Mucosa of stomach (tissue), 1 donor: ENCODE results near the gene REEP3.

Source experiments
- H3K27me3 ChIP-seq: one replicate; pipeline ENCODE4 v1.7.0; 2013; ENCODE audit warnings: mild to moderate bottlenecking, low read length; ENCODE audit not compliant: control insufficient read depth, insufficient read depth
- H3K36me3 ChIP-seq: one replicate; pipeline ENCODE4 v1.7.0; 2013; ENCODE audit warnings: low read length; ENCODE audit not compliant: control insufficient read depth, insufficient read depth
- H3K4me1 ChIP-seq: one replicate; pipeline ENCODE4 v1.7.0; 2013; ENCODE audit warnings: mild to moderate bottlenecking, low read length; ENCODE audit not compliant: control insufficient read depth, insufficient read depth
- H3K4me3 ChIP-seq: one replicate; pipeline ENCODE4 v1.7.0; 2013; ENCODE audit warnings: low read length
- H3K9ac ChIP-seq: one replicate; pipeline ENCODE4 v1.7.0; 2013; ENCODE audit warnings: mild to moderate bottlenecking, low read length, moderate library complexity
- H3K9me3 ChIP-seq: one replicate; pipeline ENCODE4 v1.7.0; 2013; ENCODE audit warnings: mild to moderate bottlenecking, low read length, moderate library complexity; ENCODE audit not compliant: control insufficient read depth
- donor health status: Pancreatic carcinoma.

The REEP3 gene

GRCh38 chr10:63600540-63600939 is 79.3 kb downstream of the REEP3 start:
- H3K4me1 ChIP-seq = no peaks in the 10 kb centered on the region
- no peak overlapping the region for H3K9ac ChIP-seq
- no peaks in the 10 kb centered on the region for H3K27me3 ChIP-seq
- no peaks in the 10 kb centered on the region for H3K36me3 ChIP-seq
- no peak overlapping the region for H3K4me3 ChIP-seq
- no peaks in the 10 kb centered on the region for H3K9me3 ChIP-seq

GRCh38 chr10:63603709-63604445 is 82.7 kb downstream of the REEP3 start:
- H3K27me3 ChIP-seq = no peaks in the 10 kb centered on the region
- H3K36me3 ChIP-seq = no peaks in the 10 kb centered on the region
- H3K4me3 ChIP-seq = no peak overlapping the region
- no peak overlapping the region for H3K9ac ChIP-seq
- H3K4me1 ChIP-seq = no peaks in the 10 kb centered on the region
- no peaks in the 10 kb centered on the region for H3K9me3 ChIP-seq

DNA sequence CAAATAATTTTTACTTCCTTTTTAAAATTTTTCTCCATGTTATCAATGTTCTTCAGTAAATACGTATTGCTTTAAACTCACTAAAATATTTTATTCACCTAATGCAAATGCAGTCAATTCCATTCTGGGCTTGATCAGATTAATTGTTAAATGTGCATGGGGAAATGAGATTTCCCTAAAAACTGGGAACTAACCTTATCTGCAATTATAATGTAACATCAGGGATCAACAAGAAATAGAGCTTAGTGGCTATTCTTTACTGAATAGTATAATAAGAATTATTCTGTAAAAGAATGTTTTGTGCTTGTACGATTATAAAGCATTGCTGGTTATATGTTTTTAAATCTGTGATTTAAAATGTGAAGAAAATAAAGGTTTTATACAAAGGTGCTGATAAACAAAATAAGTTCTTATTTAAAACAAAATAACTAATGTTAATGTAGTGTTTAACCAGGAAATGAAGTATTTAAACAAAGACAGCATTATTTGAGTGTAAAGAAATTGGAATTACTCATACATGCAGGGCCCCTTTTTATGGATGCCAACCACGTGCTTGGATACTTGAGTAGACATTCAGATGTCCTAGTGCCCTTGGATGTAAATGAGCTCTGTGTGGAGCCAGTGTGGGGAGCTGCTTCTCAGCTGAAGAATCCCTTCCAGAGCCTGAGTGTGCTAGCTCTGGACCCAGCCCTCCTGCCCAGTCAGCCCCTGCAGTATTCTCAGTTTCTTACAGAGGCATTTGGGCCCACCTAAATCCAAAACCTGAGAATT is 84.2 kb downstream of the REEP3 start:
- Histone ChIP-seq H3K9ac (no peak overlapping the region), H3K36me3 (no peaks in the 10 kb centered on the region), H3K9me3 (no peaks in the 10 kb centered on the region), H3K4me3 (no peak overlapping the region), H3K4me1 (no peaks in the 10 kb centered on the region), H3K27me3 (no peaks in the 10 kb centered on the region)

- no peak overlapping the region for H3K4me3 ChIP-seq
- H3K4me1 ChIP-seq = no peaks in the 10 kb centered on the region
- no peaks in the 10 kb centered on the region for H3K9me3 ChIP-seq
- H3K27me3 ChIP-seq = no peaks in the 10 kb centered on the region
- no peaks in the 10 kb centered on the region for H3K36me3 ChIP-seq
- H3K9ac ChIP-seq = no peak overlapping the region
Observed at GRCh38 chr10:63608511-63608910, 87.3 kb downstream of the REEP3 start.

GRCh38 chr10:63611078-63611477 is 89.9 kb downstream of the REEP3 start:
- H3K27me3 ChIP-seq = no peaks in the 10 kb centered on the region
- no peaks in the 10 kb centered on the region for H3K4me1 ChIP-seq
- no peaks in the 10 kb centered on the region for H3K36me3 ChIP-seq
- H3K4me3 ChIP-seq = no peak overlapping the region
- H3K9me3 ChIP-seq = no peaks in the 10 kb centered on the region
- H3K9ac ChIP-seq = no peak overlapping the region

- no peak overlapping the region for H3K9ac ChIP-seq
- H3K4me3 ChIP-seq = no peak overlapping the region
- H3K36me3 ChIP-seq = no peaks in the 10 kb centered on the region
- no peaks in the 10 kb centered on the region for H3K4me1 ChIP-seq
- no peaks in the 10 kb centered on the region for H3K27me3 ChIP-seq
- H3K9me3 ChIP-seq = no peaks in the 10 kb centered on the region
Observed at GRCh38 chr10:63614371-63614891, 93.2 kb downstream of the REEP3 start.

DNA sequence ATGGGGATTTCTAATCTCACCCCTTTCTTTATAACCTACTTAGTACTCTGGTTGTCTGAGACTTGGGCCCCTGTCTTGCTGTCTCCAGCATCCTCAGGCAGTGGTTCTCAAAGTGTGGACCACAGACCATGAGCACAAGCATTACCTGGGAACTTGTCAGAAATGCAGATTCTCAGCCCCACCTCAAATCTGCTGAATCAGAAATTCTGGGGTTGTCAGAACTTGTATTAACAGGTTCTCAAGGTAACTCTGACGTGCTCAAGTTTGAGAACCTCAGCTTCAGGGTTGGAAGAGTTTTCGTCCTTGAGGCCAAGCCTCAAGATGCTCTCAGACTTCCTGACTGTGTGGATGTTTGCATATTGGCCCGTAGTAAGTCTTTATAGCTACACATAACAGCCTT is 97.4 kb downstream of the REEP3 start:
- no peaks in the 10 kb centered on the region for H3K27me3 ChIP-seq
- no peaks in the 10 kb centered on the region for H3K36me3 ChIP-seq
- no peak overlapping the region for H3K9ac ChIP-seq
- no peaks in the 10 kb centered on the region for H3K9me3 ChIP-seq
- H3K4me1 ChIP-seq = no peaks in the 10 kb centered on the region
- H3K4me3 ChIP-seq = no peak overlapping the region

DNA sequence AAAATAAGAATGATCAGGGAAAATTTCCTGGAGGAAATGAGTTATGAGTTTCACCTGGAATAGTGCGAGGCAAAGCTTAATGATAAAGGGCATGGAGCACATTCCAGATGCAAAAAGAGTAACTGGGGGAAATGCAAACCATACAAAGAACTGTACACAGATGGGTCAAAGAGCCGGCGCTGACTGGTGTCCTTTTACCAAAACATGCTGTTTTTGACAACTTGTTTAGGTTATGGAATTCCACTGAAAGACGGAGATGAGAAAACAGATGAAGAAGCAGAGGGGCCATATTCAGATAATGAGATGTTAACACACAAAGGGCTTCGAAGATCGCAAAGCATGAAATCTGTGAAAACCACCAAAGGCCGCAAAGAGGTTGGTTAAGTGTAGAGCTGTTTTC is 98.2 kb downstream of the REEP3 start:
- H3K4me1 ChIP-seq = no peaks in the 10 kb centered on the region
- H3K4me3 ChIP-seq = no peak overlapping the region
- H3K9me3 ChIP-seq = no peaks in the 10 kb centered on the region
- no peaks in the 10 kb centered on the region for H3K27me3 ChIP-seq
- H3K9ac ChIP-seq = no peak overlapping the region
- H3K36me3 ChIP-seq = no peaks in the 10 kb centered on the region

DNA sequence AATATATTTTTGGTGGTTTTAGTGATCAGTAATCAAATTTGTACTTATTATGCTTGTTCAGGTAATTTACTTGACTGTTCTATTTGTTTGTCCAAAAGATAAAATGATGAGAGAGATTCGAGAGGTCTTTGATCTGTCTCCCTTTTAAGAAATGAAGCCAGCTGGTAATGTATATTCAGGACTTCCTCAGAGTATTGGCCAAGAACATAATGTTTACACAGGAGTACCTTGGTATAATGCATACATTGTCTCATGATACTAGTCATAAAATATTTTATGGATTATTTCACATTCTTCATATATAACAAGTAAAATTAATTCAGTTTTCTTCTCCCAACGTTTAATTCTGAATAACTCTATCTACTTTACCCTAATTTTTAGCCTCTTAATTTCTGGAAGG is 100.9 kb downstream of the REEP3 start:
- Histone ChIP-seq H3K9me3 (no peaks in the 10 kb centered on the region), H3K27me3 (no peaks in the 10 kb centered on the region), H3K4me1 (no peaks in the 10 kb centered on the region), H3K36me3 (no peaks in the 10 kb centered on the region), H3K4me3 (no peak overlapping the region), H3K9ac (no peak overlapping the region)

DNA sequence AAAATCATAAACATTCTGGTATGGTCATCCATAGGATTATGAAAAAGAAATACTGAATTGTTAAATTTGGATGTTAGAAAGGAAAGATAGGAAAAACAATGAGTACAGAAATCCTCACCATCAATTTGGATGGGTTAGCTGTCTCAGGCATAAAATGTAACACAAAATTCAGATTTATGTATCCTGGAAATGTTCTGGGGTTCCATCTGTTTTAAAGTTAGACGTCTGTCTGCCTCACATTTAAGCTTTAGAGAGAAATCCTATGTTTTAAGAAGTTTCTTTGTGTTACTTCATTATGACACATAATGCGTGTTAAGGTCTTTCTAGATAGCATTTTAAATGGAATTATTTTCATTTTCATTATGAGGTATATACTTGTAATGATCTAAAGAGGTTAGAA is 103.5 kb downstream of the REEP3 start:
- Histone ChIP-seq H3K9me3 (no peaks in the 10 kb centered on the region), H3K4me1 (no peaks in the 10 kb centered on the region), H3K36me3 (no peaks in the 10 kb centered on the region), H3K9ac (no peak overlapping the region), H3K4me3 (no peak overlapping the region), H3K27me3 (no peaks in the 10 kb centered on the region)

GRCh38 chr10:63627396-63627795 is 106.2 kb downstream of the REEP3 start:
- no peak overlapping the region for H3K9ac ChIP-seq
- H3K4me1 ChIP-seq = peaks cover 6% of the 10 kb centered on the region
- H3K36me3 ChIP-seq = no peaks in the 10 kb centered on the region
- no peaks in the 10 kb centered on the region for H3K27me3 ChIP-seq
- H3K9me3 ChIP-seq = no peaks in the 10 kb centered on the region
- H3K4me3 ChIP-seq = no peak overlapping the region

DNA sequence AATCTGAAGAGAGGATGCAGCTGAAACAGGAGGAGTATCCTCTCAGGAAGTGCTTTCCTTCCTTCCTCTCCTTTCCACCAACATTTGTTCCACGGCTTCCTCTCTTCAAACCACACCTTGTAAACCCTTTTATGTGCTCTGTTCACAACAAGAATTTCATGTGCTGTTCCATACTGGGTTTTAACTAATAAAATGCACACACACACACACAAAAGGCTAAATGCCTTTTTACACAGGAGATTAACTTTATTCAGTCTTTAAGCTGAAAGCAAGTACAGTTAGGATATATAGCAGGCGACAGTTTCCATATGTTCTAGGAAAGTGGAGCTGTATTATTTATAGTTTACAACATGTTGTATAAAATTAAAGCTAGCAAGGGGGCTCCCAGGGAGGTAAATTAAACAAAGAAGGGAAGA is 106.7 kb downstream of the REEP3 start:
- no peaks in the 10 kb centered on the region for H3K27me3 ChIP-seq
- no peaks in the 10 kb centered on the region for H3K9me3 ChIP-seq
- no peak overlapping the region for H3K9ac ChIP-seq
- H3K4me1 ChIP-seq = peaks cover 6% of the 10 kb centered on the region
- H3K36me3 ChIP-seq = no peaks in the 10 kb centered on the region
- no peak overlapping the region for H3K4me3 ChIP-seq
